ENCODE results near the gene MECP2. TPM values are rescaled to one million over a fixed set of nuclear protein-coding genes. Genes with fewer than 3 reads are reported as not detected.

MECP2 gene
- total RNA-seq, 1 experiment from 2014 or later: 69.9 TPM

DNA sequence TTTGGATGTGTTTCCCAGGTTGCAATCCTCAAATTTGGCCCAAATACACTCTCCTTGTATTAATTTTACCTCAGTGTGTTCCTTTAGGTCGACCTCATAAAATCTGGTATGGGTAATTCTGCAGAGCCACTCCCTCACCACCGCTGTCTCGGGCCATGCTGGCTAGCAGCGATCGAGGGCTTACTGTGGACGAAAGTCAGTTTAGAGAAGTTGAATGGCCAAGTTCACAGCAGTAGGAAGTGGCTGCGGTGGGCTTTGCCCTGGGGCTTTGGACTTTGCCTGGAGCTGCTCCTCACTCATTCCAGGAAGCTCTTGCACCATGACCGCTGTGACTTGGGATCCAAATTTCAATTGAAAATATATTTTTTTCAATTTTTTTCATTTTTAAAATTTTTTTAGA lies 105.3 kb downstream of the MECP2 start:
- H3K36me3 Mint-ChIP-seq (ENCODE audit: insufficient read depth, unreplicated experiment): no peaks in the 10 kb centered on the region
- no peak overlapping the region for H3K4me3 Mint-ChIP-seq (ENCODE audit: low read depth, unreplicated experiment)
- CTCF ChIA-PET: interaction anchor here (0.6 kb wide), 1 partner anchor 1259 kb away, joined by 6 read pairs; no protein-coding TSS in a partner anchor
- H3K27ac Mint-ChIP-seq (ENCODE audit: unreplicated experiment): no peak overlapping the region
- peaks cover 3% of the 10 kb centered on the region for H3K9me3 Mint-ChIP-seq (ENCODE audit: low read depth, unreplicated experiment)
- no TSS peak for BruUV-seq (replicated peaks)
- no peaks in the 10 kb centered on the region for H3K27me3 Mint-ChIP-seq (ENCODE audit: unreplicated experiment)
- no peak for DNase-seq
- no peak for TF ChIP-seq CTCF (IDR thresholded peaks at IDR 0.05; ENCODE audit: unreplicated experiment)
- intact Hi-C loops (cut with micrococcal nuclease; ENCODE audit: unreplicated experiment): no loop called here
- no peaks in the 10 kb centered on the region for H3K4me1 Mint-ChIP-seq (ENCODE audit: low read depth, unreplicated experiment)

GRCh38 chrX:153991013-153991580 lies 106.4 kb downstream of the MECP2 start:
- H3K27me3 Mint-ChIP-seq (ENCODE audit: unreplicated experiment): no peaks in the 10 kb centered on the region
- CTCF ChIA-PET: no interaction called here
- no peak overlapping the region for H3K4me3 Mint-ChIP-seq (ENCODE audit: low read depth, unreplicated experiment)
- H3K27ac Mint-ChIP-seq (ENCODE audit: unreplicated experiment): no peak overlapping the region
- no TSS peak for BruUV-seq (replicated peaks)
- TF ChIP-seq CTCF (IDR thresholded peaks at IDR 0.05; ENCODE audit: unreplicated experiment): no peak
- H3K9me3 Mint-ChIP-seq (ENCODE audit: low read depth, unreplicated experiment): peaks cover 3% of the 10 kb centered on the region
- intact Hi-C loops (cut with micrococcal nuclease; ENCODE audit: unreplicated experiment): no loop called here
- DNase-seq: no peak
- H3K36me3 Mint-ChIP-seq (ENCODE audit: insufficient read depth, unreplicated experiment): no peaks in the 10 kb centered on the region
- H3K4me1 Mint-ChIP-seq (ENCODE audit: low read depth, unreplicated experiment): no peaks in the 10 kb centered on the region

- Mint-ChIP-seq H3K36me3 (ENCODE audit: insufficient read depth, unreplicated experiment) (no peaks in the 10 kb centered on the region), H3K9me3 (ENCODE audit: low read depth, unreplicated experiment) (peaks cover 3% of the 10 kb centered on the region), H3K4me1 (ENCODE audit: low read depth, unreplicated experiment) (no peaks in the 10 kb centered on the region), H3K27ac (ENCODE audit: unreplicated experiment) (no peak overlapping the region), H3K27me3 (ENCODE audit: unreplicated experiment) (no peaks in the 10 kb centered on the region), H3K4me3 (ENCODE audit: low read depth, unreplicated experiment) (no peak overlapping the region)
- no TSS peak for BruUV-seq (replicated peaks)
- no peak for DNase-seq
- CTCF ChIA-PET: no interaction called here
- no peak for TF ChIP-seq CTCF (IDR thresholded peaks at IDR 0.05; ENCODE audit: unreplicated experiment)
- intact Hi-C loops (cut with micrococcal nuclease; ENCODE audit: unreplicated experiment): no loop called here
These were observed 107.4 kb downstream of the MECP2 start for GRCh38 chrX:153989973-153990655.

- DNase-seq: no peak
- no peaks in the 10 kb centered on the region for H3K4me1 Mint-ChIP-seq (ENCODE audit: low read depth, unreplicated experiment)
- H3K36me3 Mint-ChIP-seq (ENCODE audit: insufficient read depth, unreplicated experiment): no peaks in the 10 kb centered on the region
- TF ChIP-seq CTCF (IDR thresholded peaks at IDR 0.05; ENCODE audit: unreplicated experiment): no peak
- no peak overlapping the region for H3K4me3 Mint-ChIP-seq (ENCODE audit: low read depth, unreplicated experiment)
- CTCF ChIA-PET: no interaction called here
- BruUV-seq (replicated peaks): no TSS peak
- H3K27me3 Mint-ChIP-seq (ENCODE audit: unreplicated experiment): no peaks in the 10 kb centered on the region
- intact Hi-C loops (cut with micrococcal nuclease; ENCODE audit: unreplicated experiment): no loop called here
- no peak overlapping the region for H3K27ac Mint-ChIP-seq (ENCODE audit: unreplicated experiment)
- H3K9me3 Mint-ChIP-seq (ENCODE audit: low read depth, unreplicated experiment): peaks cover 3% of the 10 kb centered on the region
These were observed 109.0 kb downstream of the MECP2 start for GRCh38 chrX:153988493-153988892.

Measured in Calu3 (cell line).